ENCODE data around the gene OARD1. TPM values are rescaled to one million over a fixed set of nuclear protein-coding genes. Genes with fewer than 3 reads are reported as not detected.

Gene OARD1
- total and polyA plus RNA-seq, 2 of the 8 experiments (the other 6 are each of a cell fraction or from before 2014, with no cell fraction given), result 16.8 to 35.8 TPM

- Histone ChIP-seq H3K4me3 (ENCODE audit: extremely low read depth in 1 of 4, insufficient read depth in 2 of 4, low read depth in 3 of 4, low read length in 4 of 4) (no peak overlapping the region), H3K27me3 (replicated peaks in 1 of 4; ENCODE audit: control insufficient read depth in 3 of 4, extremely low read depth in 1 of 4, insufficient read depth in 3 of 4, low read length in 3 of 4) (no peaks in the 10 kb centered on the region), H4K91ac (replicated peaks; ENCODE audit: insufficient read length, low read length) (no peak overlapping the region), H3K4me2 (ENCODE audit: insufficient read depth in 1 of 2, low read depth in 2 of 2, low read length in 2 of 2) (no peak overlapping the region), H3K14ac (ENCODE audit: insufficient read length) (no peak overlapping the region), H3K56ac (replicated peaks; ENCODE audit: insufficient read length, low read depth, low read length) (no peak overlapping the region), H2BK120ac (replicated peaks; ENCODE audit: low read depth, low read length) (no peak overlapping the region), H2BK15ac (ENCODE audit: low read length) (no peak overlapping the region), H3K4ac (replicated peaks; ENCODE audit: insufficient read length, low read depth, low read length) (no peak overlapping the region), H3K9me3 (ENCODE audit: insufficient read depth in 2 of 2, low read depth in 1 of 2, low read length in 1 of 2) (no peaks in the 10 kb centered on the region), H3K27ac (ENCODE audit: low read depth, low read length) (no peak overlapping the region), H4K5ac (ENCODE audit: insufficient read length, low read depth, low read length) (no peak overlapping the region), H3K79me1 (ENCODE audit: low read depth, low read length) (no peaks in the 10 kb centered on the region; the same call in 1 of the 2 replicates), H3K9ac (replicated peaks in 1 of 4; ENCODE audit: extremely low read depth in 1 of 4, low read depth in 3 of 4, low read length in 3 of 4) (no peak overlapping the region), H2AK5ac (ENCODE audit: low read depth, low read length) (no peak overlapping the region), H4K8ac (ENCODE audit: extremely low read depth, insufficient read depth, low read length) (no peak overlapping the region), H2BK5ac (ENCODE audit: low read depth, low read length) (no peak overlapping the region), H3K18ac (ENCODE audit: extremely low read depth, low read length) (no peak overlapping the region), H3K79me2 (ENCODE audit: control insufficient read depth in 1 of 2, insufficient read depth in 2 of 2, low read length in 2 of 2) (peaks cover 37 to 96% of the 10 kb centered on the region in 2 experiments), H3K4me1 (replicated peaks in 1 of 4; ENCODE audit: control insufficient read depth in 3 of 4, insufficient read depth in 4 of 4, low read length in 3 of 4) (peaks cover 0 to 5% (median 2%) of the 10 kb centered on the region in 4 experiments; a peak in 3 of 7 replicates), H2AFZ (ENCODE audit: low read length) (no peak overlapping the region), H2BK20ac (ENCODE audit: low read length) (no peak overlapping the region), H3K23me2 (ENCODE audit: low read depth, low read length) (peaks cover 5% of the 10 kb centered on the region), H3K23ac (ENCODE audit: insufficient read length) (no peak overlapping the region), H2BK12ac (ENCODE audit: low read depth, low read length) (no peak overlapping the region), H4K20me1 (replicated peaks in 1 of 2; ENCODE audit: control insufficient read depth in 1 of 2, insufficient read depth in 2 of 2, low read length in 2 of 2) (peaks cover 3 to 12% of the 10 kb centered on the region in 2 experiments), H3K36me3 (ENCODE audit: control insufficient read depth in 2 of 4, insufficient read depth in 4 of 4, low read length in 3 of 4) (peaks cover 12 to 47% (median 35%) of the 10 kb centered on the region in 4 experiments)
- FAIRE-seq, result no peak
- POLR2A ChIA-PET (ENCODE audit: partially characterized antibody), result no interaction called here
- no peak for DNase-seq (ENCODE audit: low read depth in 1 of 2, low spot score in 2 of 2)
- CTCF ChIA-PET (ENCODE audit: partially characterized antibody), result no interaction called here
- WGBS, 2 experiments (ENCODE audit: extremely low coverage in 1 of 2, insufficient coverage in 1 of 2, insufficient read length in 1 of 2, insufficient replicate concordance in 2 of 2, low coverage in 1 of 2, low lambda C conversion rate in 2 of 2, missing lambda C conversion rate in 1 of 2), result 100% methylated on average over 1 of the region's 1 CpG; no CpG with 5 or more reads in 1 of the 2 experiments
- TF ChIP-seq TBP (IDR thresholded peaks at IDR 0.05; ENCODE audit: low read depth, low read length) (no peak), HDAC6 (IDR thresholded peaks at IDR 0.05; ENCODE audit: low read depth, low read length) (no peak), RXRA (IDR thresholded peaks at IDR 0.05; ENCODE audit: insufficient read depth, low read depth, low read length) (no peak), PHF8 (conservative IDR thresholded peaks at IDR 0.05; ENCODE audit: low read depth, low read length) (no peak), CEBPB (IDR thresholded peaks at IDR 0.05; ENCODE audit: low read depth, low read length) (no peak), POLR2A (IDR thresholded peaks at IDR 0.05; ENCODE audit: control extremely low read depth in 1 of 2, low read depth in 2 of 2, low read length in 2 of 2) (no peak), FOSL1 (IDR thresholded peaks at IDR 0.05; ENCODE audit: insufficient read depth, low read depth, low read length) (no peak), SP1 (IDR thresholded peaks at IDR 0.05; ENCODE audit: low read depth, low read length) (no peak), BRCA1 (IDR thresholded peaks at IDR 0.05; ENCODE audit: low read depth, low read length) (no peak), MAFK (IDR thresholded peaks at IDR 0.05; ENCODE audit: low read depth, low read length) (no peak), BCL11A (IDR thresholded peaks at IDR 0.05; ENCODE audit: low read depth in 2 of 2, low read length in 2 of 2) (no peak), CHD2 (IDR thresholded peaks at IDR 0.05; ENCODE audit: low read length) (no peak), USF2 (IDR thresholded peaks at IDR 0.05; ENCODE audit: low read length) (no peak), JUN (IDR thresholded peaks at IDR 0.05; ENCODE audit: low read depth, low read length) (no peak), SP4 (IDR thresholded peaks at IDR 0.05; ENCODE audit: low read length) (no peak), TEAD4 (IDR thresholded peaks at IDR 0.05; ENCODE audit: low read depth, low read length) (no peak)
These were observed 6.9 kb upstream of the OARD1 start for GRCh38 chr6:41079080-41079479.
